B cell (primary cell): ENCODE data around the gene SLC33A1. TPM values are rescaled to one million over a fixed set of nuclear protein-coding genes. Genes with fewer than 3 reads are reported as not detected.

ENCODE experiments used
- ATAC-seq: fragments of 200-7000 bp; cut with Tn5 transposase; one replicate; pipeline ENCODE4 v1.10.0; 2021; ENCODE audit warnings: low read depth, mild to moderate bottlenecking, moderate number of reproducible peaks, moderate library complexity
- CTCF ChIA-PET: fragments of 350-600 bp; sonication (Branson Sonifier 250); formaldehyde crosslinking; loops from one replicate; lab custom pipeline; 2021; ENCODE audit warnings: antibody characterized with exemption, inconsistent platforms; lab: Charles Lee
- POLR2A ChIA-PET: fragments of 350-600 bp; sonication (Branson Sonifier 250); formaldehyde crosslinking; loops from one replicate; lab custom pipeline; 2021; ENCODE audit warnings: antibody characterized with exemption; lab: Charles Lee
- DNase-seq: peaks from one replicate; pipeline ENCODE4 v3.0.0; 2013
- H2AFZ ChIP-seq: 2 replicates; pipeline ENCODE4 v1.6.1; 2012; ENCODE audit warnings: mild to moderate bottlenecking, low read depth, low read length; ENCODE audit not compliant: insufficient read depth, poor library complexity, severe bottlenecking
- H3K27ac ChIP-seq, 2 donors: 1 replicate in 1 of 2; 2 replicates in 1 of 2; pipeline ENCODE4 v1.5.1; 2012 to 2013; ENCODE audit warnings: low read length in 2 of 2, mild to moderate bottlenecking in 2 of 2, moderate library complexity in 1 of 2
- H3K27me3 ChIP-seq, 4 experiments: fragments of 200-600 bp in 1 of 4; sonication (generic) in 1 of 4; replicated peaks in 1 of 4; 1 replicate in 2 of 4; 2 replicates in 2 of 4; pipeline versions ENCODE4 v1.6.1 to v1.7.0; 2013 to 2016; ENCODE audit warnings: low read length in 3 of 4, mild to moderate bottlenecking in 2 of 4, mixed read lengths in 1 of 4, moderate library complexity in 1 of 4; ENCODE audit not compliant: insufficient read depth in 4 of 4, control insufficient read depth in 3 of 4; ENCODE audit errors: control extremely low read depth in 1 of 4
- H3K36me3 ChIP-seq, 2 experiments: replicated peaks in 1 of 2; 1 replicate in 1 of 2; 2 replicates in 1 of 2; pipeline versions ENCODE4 v1.6.1 to v1.7.1; 2013; ENCODE audit warnings: low read length in 1 of 2; ENCODE audit not compliant: insufficient read depth in 2 of 2, control insufficient read depth in 1 of 2; ENCODE audit errors: control extremely low read depth in 1 of 2, extremely low read depth in 1 of 2
- H3K4me1 ChIP-seq, 2 donors: fragments of 200-600 bp in 1 of 2; sonication (generic) in 1 of 2; 1 replicate in 1 of 2; 2 replicates in 1 of 2; pipeline versions ENCODE4 v1.5.1 to v1.6.1; 2013 to 2017; ENCODE audit warnings: low read length in 2 of 2; ENCODE audit not compliant: control insufficient read depth in 2 of 2, insufficient read depth in 2 of 2
- H3K4me2 ChIP-seq: replicated peaks from 2 replicates; pipeline ENCODE3; 2012; ENCODE audit warnings: mild to moderate bottlenecking, low read depth, low read length; ENCODE audit not compliant: poor library complexity, severe bottlenecking
- H3K4me3 ChIP-seq, 5 experiments: fragments of 200-600 bp in 1 of 5; sonication (generic) in 1 of 5; 1 replicate in 3 of 5; 2 replicates in 2 of 5; pipeline versions ENCODE4 v1.5.1 to v1.7.0; 2011 to 2016; ENCODE audit warnings: low read length in 4 of 5, mild to moderate bottlenecking in 4 of 5, low read depth in 2 of 5, control low read depth in 1 of 5, moderate library complexity in 1 of 5; ENCODE audit not compliant: insufficient read depth in 1 of 5; ENCODE audit errors: control extremely low read depth in 1 of 5, extremely low read depth in 1 of 5
- H3K79me2 ChIP-seq: fragments of 200-600 bp; sonication (generic); one replicate; pipeline ENCODE4 v1.6.0; 2016; ENCODE audit warnings: low read length; ENCODE audit not compliant: control insufficient read depth, insufficient read depth
- H3K9ac ChIP-seq: fragments of 200-600 bp; sonication (generic); 2 replicates; pipeline ENCODE4 v1.6.1; 2017; ENCODE audit warnings: mild to moderate bottlenecking, low read length, moderate library complexity
- H3K9me3 ChIP-seq, 3 donors: one replicate each; pipeline versions ENCODE4 v1.6.1 to v1.7.1; 2013; ENCODE audit warnings: low read length in 2 of 3; ENCODE audit not compliant: control insufficient read depth in 2 of 3, insufficient read depth in 1 of 3; ENCODE audit errors: control extremely low read depth in 1 of 3
- H4K20me1 ChIP-seq: 2 replicates; pipeline ENCODE4 v1.6.0; 2012; ENCODE audit warnings: mild to moderate bottlenecking, low read length; ENCODE audit not compliant: insufficient read depth, control insufficient read depth, poor library complexity, severe bottlenecking
- H3K27ac Mint-ChIP-seq: one replicate; pipeline ENCODE4 v1.8.0; 2021; ENCODE audit warnings: mixed read lengths
- H3K27me3 Mint-ChIP-seq: one replicate; pipeline ENCODE4 v1.8.0; 2021; ENCODE audit warnings: mixed read lengths
- H3K4me1 Mint-ChIP-seq: one replicate; pipeline ENCODE4 v1.8.0; 2021; ENCODE audit warnings: mixed read lengths
- H3K4me3 Mint-ChIP-seq: one replicate; pipeline ENCODE4 v1.8.0; 2021; ENCODE audit warnings: mixed read lengths
- H3K9me3 Mint-ChIP-seq: one replicate; pipeline ENCODE4 v1.8.0; 2022; ENCODE audit warnings: mixed read lengths; ENCODE audit not compliant: insufficient read depth
- CTCF ChIP-seq: fragments of 200-600 bp; IDR thresholded peaks from one replicate; pipeline ENCODE4 v1.8.0; 2022; ENCODE audit warnings: antibody characterized with exemption, mild to moderate bottlenecking
- EZH2 ChIP-seq: IDR thresholded peaks from 2 replicates; pipeline ENCODE4 v1.6.1; 2012; ENCODE audit warnings: borderline replicate concordance, low read depth, mild to moderate bottlenecking, moderate library complexity, low read length; ENCODE audit not compliant: insufficient read depth, poor library complexity, severe bottlenecking
- WGBS: methylation state at CpG from one replicate; pipeline ENCODE4 v1.1.5; 2013; ENCODE audit warnings: missing lambda C conversion rate; ENCODE audit not compliant: insufficient coverage; 5-methylcytosine and 5-hydroxymethylcytosine counted together
- intact Hi-C: fragments of 100-400 bp; cut with micrococcal nuclease; formaldehyde crosslinking; loops from one replicate; pipeline ENCODE4 v1.10.0; 2022
- polyA plus RNA-seq: library from polyadenylated mRNA; depleted of rRNA; stranded (reverse); fragments of >200 nt; gene quantifications from 2 replicates; pipeline ENCODE4 v1.2.3, GENCODE V29; 2012
- total RNA-seq, 2 donors: library from RNA; stranded (reverse); fragments of 120-200 nt in 1 of 2; gene quantifications; 1 replicate in 1 of 2; 2 replicates in 1 of 2; pipeline versions ENCODE4 v1.2.3 to v1.2.4, GENCODE V29; 2013 to 2022

Gene SLC33A1
- total and polyA plus RNA-seq, 2 donors (not counting 1 experiment from before 2014, with no cell fraction given): 15.0 to 29.4 TPM

- peaks cover 3 to 12% of the 10 kb centered on the region in 2 donors for H3K4me1 ChIP-seq
- TF ChIP-seq CTCF: no peak
- no peak for TF ChIP-seq EZH2
- no peak overlapping the region for H3K27ac ChIP-seq
- DNase-seq (no peak), ATAC-seq (no peak)
- no peak overlapping the region for H3K4me2 ChIP-seq
- no peak overlapping the region for H3K9ac ChIP-seq
- H4K20me1 ChIP-seq: no peaks in the 10 kb centered on the region
- Mint-ChIP-seq H3K9me3 (no peaks in the 10 kb centered on the region), H3K27ac (no peak overlapping the region), H3K27me3 (peaks cover 15% of the 10 kb centered on the region), H3K4me1 (peaks cover 5% of the 10 kb centered on the region), H3K4me3 (no peak overlapping the region)
- peaks cover 0 to 2% (median 0%) of the 10 kb centered on the region in 4 experiments for H3K27me3 ChIP-seq
- ChIA-PET CTCF (interaction anchor here (1.1 kb wide), 1 partner anchor 19 kb away, joined by 3 read pairs; no protein-coding TSS in a partner anchor), POLR2A (no interaction called here)
- no peaks in the 10 kb centered on the region for H3K79me2 ChIP-seq
- H2AFZ ChIP-seq: no peak overlapping the region
- H3K9me3 ChIP-seq: peaks cover 0 to 1% (median 0%) of the 10 kb centered on the region in 3 donors
- no peaks in the 10 kb centered on the region for H3K36me3 ChIP-seq
- intact Hi-C loops: loop anchor here (5.0 kb wide), 1 partner anchor 1487 kb away; the partner anchor contains the start of gene DHX36
- H3K4me3 ChIP-seq: no peak overlapping the region
Measured at GRCh38 chr3:155809181-155809580, 45.0 kb downstream of the SLC33A1 start.

GRCh38 chr3:155807823-155808222, 46.4 kb downstream of the SLC33A1 start:
- Histone ChIP-seq H3K4me1 (peaks cover 3 to 12% of the 10 kb centered on the region in 2 donors), H3K4me3 (no peak overlapping the region), H3K27me3 (peaks cover 0 to 2% (median 0%) of the 10 kb centered on the region in 4 experiments), H3K9ac (no peak overlapping the region), H3K27ac (no peak overlapping the region), H2AFZ (no peak overlapping the region), H4K20me1 (no peaks in the 10 kb centered on the region), H3K9me3 (peaks cover 0 to 1% (median 0%) of the 10 kb centered on the region in 3 donors), H3K36me3 (no peaks in the 10 kb centered on the region), H3K79me2 (no peaks in the 10 kb centered on the region), H3K4me2 (no peak overlapping the region)
- intact Hi-C loops: loop anchor here (5.0 kb wide), 1 partner anchor 1486 kb away; the partner anchor contains the start of gene DHX36
- H3K27me3 Mint-ChIP-seq: peaks cover 15% of the 10 kb centered on the region
- no peak for DNase-seq
- no CpG with 5 or more reads among the region's 2 CpGs for WGBS
- H3K27ac Mint-ChIP-seq: no peak overlapping the region
- H3K4me3 Mint-ChIP-seq: no peak overlapping the region
- no peak for ATAC-seq
- H3K9me3 Mint-ChIP-seq: no peaks in the 10 kb centered on the region
- CTCF ChIA-PET: interaction anchor here (1.4 kb wide), 1 partner anchor 54 kb away, joined by 4 read pairs; no protein-coding TSS in a partner anchor
- POLR2A ChIA-PET: no interaction called here
- peaks cover 5% of the 10 kb centered on the region for H3K4me1 Mint-ChIP-seq
- TF ChIP-seq EZH2 (no peak), CTCF (no peak)
